HG02884 (cell line): ENCODE data around the gene ZRANB2.

ENCODE experiments used
- ATAC-seq: cut with Tn5 transposase; IDR thresholded peaks from one replicate; pipeline ENCODE4 v1.9.1; 2021; ENCODE audit warnings: mild to moderate bottlenecking, moderate library complexity; ENCODE audit not compliant: unreplicated experiment

The ZRANB2 gene, protein sequence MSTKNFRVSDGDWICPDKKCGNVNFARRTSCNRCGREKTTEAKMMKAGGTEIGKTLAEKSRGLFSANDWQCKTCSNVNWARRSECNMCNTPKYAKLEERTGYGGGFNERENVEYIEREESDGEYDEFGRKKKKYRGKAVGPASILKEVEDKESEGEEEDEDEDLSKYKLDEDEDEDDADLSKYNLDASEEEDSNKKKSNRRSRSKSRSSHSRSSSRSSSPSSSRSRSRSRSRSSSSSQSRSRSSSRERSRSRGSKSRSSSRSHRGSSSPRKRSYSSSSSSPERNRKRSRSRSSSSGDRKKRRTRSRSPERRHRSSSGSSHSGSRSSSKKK

DNA sequence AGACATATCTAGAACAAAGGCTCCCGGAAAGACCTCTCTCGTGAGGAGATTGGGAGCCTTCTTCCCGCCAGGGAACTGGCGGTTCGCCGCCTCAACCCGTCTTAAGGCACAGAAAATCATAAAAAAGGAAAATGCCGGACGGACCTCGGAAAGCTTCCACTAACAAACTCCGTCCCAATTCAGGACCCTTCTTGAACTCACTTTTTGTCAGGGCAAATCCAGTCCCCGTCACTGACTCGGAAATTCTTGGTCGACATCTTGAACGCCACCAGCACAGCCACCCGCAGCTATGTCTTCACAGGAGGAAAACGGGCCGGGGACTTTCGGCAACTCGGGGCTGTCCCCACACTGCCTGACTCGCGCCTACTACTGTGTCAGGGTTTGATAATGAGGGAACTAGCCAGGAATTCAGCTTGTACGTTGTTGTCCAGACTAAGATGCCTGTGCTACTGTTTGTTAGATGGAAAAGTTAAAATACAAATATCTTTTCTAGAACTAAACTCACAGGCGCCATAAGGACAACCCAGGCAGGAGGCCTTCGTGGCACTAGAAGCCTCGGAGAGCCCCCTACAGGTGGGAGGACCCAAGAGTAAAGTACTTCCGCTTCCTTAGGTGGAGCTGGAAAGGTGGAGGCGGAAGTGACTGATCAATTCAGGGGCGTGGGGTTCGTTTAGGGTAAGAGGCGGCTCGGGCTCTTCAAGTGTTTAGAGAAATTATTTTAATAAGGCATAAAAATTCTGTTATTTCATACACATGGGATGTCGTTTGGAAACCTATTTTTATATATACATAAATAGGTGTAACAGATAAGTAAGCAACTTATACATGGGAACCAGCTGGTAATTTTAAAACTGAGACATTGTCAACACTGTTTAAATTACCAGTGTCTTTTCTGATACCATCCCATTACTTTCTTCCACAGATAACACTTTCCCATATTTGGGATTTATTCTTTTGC lies at the start of gene ZRANB2:
Gene ZRANB2, minus strand, starts transcription at position 297 of the 958 bp plus-strand sequence. Its CDS starts 40 bp downstream, at position 257.
- peak; percentile 99 for ATAC-seq

DNA sequence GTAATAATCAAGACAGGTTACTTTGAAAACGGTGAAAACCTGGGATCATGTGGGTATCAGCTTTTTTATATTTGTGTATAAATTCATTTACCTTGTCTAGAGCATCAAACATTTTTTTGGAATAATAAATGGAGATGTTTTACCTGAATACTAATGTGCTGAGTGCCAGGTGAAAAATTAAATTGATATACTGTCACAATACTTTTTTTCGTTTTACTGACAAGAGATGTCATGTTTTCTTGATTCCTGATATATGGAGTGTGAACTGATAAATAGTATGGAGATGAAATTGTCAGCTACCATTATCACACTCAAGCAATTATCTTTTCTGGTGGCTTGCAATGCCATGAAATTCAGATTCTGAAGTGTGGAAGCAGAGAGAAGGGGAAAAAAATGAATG lies 47.2 kb upstream of the ZRANB2 start:
- no peak for ATAC-seq

DNA sequence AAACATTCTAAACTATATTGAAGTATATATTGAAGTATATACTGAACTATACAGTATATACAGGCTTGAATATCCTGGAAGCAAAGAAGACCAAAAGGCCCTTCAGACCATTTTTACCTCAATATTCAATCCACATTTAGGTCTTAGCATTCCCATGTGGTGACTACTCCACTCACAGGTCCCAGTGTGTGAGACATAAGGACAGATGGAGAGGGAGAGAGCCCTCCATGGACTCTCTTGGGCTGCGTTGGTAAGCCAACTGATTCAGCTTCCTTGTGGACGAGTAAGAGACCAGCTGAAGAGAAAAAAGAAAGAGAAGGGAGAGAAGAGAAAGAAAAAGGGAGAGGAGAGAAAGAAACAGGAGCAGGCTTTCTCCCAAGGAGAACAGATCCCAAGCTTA lies 37.3 kb upstream of the ZRANB2 start:
- ATAC-seq = no peak

GRCh38 chr1:71116729-71117128 lies 35.9 kb upstream of the ZRANB2 start:
- no peak for ATAC-seq

GRCh38 chr1:71106658-71107322 lies 26.0 kb upstream of the ZRANB2 start:
- no peak for ATAC-seq

DNA sequence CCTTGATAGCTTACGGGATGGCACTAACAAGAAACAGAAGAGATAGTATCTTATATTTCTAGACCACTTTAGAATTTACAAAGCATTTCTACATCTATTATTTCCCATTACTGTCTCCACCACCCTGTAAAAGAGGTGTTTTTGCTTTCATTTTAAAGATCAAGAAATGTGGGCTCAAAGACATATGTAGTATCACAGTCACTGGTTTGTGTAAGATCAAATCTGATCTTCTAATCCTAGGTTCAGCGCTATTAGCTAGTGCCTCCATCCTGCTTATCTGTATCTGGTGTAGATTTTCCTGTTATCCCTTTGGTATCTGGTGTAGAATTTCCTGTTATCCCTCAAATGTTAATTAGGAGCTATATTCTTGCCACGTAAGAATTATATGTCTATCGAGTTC lies 23.6 kb upstream of the ZRANB2 start:
- no peak for ATAC-seq

DNA sequence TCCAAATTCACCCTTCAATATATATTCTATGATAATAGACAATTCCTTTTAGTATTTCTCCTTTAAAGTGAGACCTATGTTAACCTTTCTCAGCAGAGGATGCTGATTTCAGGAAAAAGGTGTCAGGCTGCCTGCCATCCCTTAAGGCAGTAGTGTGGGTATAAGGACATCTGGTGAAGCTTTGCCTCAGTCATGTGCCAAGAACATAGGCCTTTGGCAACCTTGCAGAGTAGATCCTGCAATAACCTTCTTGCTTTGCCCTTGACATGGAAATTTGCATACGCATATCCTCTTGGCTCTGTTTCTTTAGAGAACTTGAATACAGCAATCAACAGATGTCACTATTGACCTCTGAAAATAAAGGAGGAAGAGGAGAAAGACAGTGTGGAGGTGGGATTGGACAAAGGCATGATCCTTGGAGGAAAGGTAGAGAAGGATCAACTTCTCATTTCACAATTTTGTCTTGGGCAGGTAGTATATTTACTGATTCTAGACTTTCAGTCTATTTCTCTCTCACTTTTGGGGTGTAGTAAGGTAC lies 21.1 kb upstream of the ZRANB2 start:
- ATAC-seq = no peak

DNA sequence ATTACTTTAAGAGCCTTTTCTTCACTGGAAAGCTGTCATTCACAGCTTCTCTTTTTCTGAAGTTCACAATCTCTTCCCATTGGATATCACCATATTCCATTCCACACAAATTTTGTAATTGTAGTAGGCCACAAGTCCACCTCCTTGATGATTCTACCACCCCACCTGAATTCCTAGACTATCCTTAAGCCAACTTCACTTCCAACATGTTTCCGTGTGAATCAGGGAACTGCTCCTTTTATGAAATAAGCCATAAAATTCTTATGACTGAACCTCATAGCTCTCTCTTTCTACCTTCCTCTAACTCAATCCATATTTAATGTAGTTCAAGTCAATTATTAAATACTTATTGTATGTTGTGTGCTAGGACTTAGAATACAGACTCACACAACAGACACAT lies 16.6 kb upstream of the ZRANB2 start:
- no peak for ATAC-seq

DNA sequence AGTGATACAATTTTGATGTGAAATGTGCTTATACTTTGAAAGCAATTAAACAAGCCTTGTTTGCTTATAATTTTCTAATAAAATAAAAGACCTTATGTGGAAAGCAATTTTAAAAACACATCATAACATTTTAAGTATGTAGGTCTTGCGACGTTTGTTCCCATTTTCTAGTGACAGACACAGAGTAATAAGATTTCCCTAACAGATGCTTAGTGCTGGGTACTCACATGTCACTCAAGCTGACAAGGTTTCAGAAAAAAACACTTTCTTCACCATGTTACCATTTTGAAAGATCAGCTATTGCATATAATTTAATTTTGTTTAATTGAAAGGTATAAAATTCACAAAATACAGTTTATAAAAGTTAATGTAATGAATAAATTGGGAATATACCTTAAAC lies 14.1 kb upstream of the ZRANB2 start:
- no peak for ATAC-seq

GRCh38 chr1:71093938-71094337 lies 13.1 kb upstream of the ZRANB2 start:
- no peak for ATAC-seq

- ATAC-seq = no peak
Observed at GRCh38 chr1:71089536-71090270, 8.9 kb upstream of the ZRANB2 start.

- ATAC-seq = no peak
Observed at GRCh38 chr1:71088645-71089287, 7.9 kb upstream of the ZRANB2 start.

GRCh38 chr1:71087713-71088112 lies 6.9 kb upstream of the ZRANB2 start:
- no peak for ATAC-seq

DNA sequence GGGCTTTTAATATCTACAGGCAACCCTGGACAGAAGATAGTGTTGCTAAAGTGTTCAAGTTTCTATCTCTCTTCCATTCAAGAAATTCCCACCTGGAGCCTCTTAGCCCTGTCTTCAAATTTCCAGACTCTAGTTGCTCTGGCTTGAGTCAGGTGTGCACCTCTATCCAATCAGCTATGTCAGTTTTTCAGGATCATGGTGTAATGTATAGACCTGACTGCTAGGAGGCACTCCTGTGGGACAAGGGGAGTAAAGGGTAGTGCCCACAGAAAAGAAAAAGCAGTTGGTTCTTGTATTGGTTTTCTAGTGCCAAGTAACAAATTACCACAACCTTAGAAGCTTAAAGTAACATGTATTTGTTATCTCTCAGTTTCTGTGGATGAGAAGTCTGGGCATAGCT lies 6.2 kb upstream of the ZRANB2 start:
- ATAC-seq = no peak

GRCh38 chr1:71086331-71086730 lies 5.5 kb upstream of the ZRANB2 start:
- ATAC-seq = no peak

DNA sequence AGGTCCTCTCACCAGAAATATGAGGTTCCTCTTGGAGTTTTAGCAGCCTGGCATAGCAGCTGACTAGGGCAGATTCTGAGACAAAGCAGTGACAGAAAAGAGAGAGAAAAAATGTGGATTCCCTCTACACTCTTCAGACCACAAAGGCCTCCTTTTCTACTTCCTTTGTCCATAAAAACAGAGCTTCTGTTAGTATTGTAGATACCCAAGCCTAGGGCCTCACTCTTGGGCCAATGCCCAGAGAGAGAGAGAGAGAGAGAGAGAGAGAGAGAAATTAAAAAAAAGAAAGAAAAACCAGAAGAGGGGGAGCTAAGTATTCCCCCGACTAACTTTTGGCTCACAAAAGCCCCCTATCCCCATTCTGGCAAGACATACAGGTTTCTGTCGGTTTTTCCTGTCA lies 2.4 kb upstream of the ZRANB2 start:
- ATAC-seq = no peak

GRCh38 chr1:71081697-71082080 lies 854 bp upstream of the ZRANB2 start:
- no peak for ATAC-seq

DNA sequence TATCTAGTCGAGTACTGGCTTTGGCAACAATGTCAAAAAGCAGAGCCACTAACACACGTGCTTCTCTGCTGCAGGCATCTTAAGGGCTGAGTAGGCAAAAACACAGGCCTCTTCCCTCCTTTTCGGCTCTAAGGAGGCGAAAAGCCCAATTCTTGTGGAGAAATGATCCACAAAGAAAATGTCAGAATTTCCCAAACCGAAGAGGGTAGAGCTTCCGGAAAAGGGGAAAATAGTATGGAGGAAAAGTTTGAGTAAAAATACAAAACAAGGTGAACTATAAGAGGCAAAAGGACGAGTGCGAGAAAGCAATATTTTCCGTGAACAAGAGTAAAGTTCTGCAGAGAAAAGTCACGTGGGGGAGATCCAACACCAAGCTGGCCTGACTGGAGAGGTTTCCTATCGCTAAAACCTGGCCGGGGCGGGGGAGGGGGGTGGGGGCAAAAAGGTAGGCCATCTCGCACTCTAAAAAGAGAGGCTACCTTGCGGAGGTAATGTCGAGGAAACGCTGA lies 551 bp downstream of the ZRANB2 start:
- ATAC-seq = no peak

DNA sequence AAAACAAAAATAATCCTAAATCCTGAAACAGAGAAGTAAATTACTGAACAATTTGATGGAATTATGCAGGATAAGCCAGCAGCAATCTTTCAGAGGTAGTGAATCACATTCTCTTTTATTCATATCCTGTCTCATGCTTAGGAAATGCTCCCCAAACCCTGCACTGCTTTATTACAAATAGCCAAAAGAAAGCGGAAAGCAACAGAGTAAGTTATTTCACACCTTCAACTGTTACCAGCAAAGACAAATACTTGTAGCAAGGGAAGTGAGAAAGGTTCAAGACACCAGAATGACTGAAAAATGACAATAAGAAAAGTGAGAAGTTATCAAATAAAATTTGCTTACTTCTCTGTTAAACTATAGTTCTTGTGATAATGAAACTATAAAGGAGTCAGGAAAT lies 6.2 kb downstream of the ZRANB2 start:
- no peak for ATAC-seq

- no peak for ATAC-seq
Observed at GRCh38 chr1:71072273-71072672, 8.6 kb downstream of the ZRANB2 start.
